EH (cell line): ENCODE data around the gene MRGPRD.

Experiments used
- DNase-seq: peaks from one replicate; pipeline ENCODE4 v3.0.0-alpha.2; 2015; ENCODE audit warnings: low read depth

MRGPRD gene

DNA sequence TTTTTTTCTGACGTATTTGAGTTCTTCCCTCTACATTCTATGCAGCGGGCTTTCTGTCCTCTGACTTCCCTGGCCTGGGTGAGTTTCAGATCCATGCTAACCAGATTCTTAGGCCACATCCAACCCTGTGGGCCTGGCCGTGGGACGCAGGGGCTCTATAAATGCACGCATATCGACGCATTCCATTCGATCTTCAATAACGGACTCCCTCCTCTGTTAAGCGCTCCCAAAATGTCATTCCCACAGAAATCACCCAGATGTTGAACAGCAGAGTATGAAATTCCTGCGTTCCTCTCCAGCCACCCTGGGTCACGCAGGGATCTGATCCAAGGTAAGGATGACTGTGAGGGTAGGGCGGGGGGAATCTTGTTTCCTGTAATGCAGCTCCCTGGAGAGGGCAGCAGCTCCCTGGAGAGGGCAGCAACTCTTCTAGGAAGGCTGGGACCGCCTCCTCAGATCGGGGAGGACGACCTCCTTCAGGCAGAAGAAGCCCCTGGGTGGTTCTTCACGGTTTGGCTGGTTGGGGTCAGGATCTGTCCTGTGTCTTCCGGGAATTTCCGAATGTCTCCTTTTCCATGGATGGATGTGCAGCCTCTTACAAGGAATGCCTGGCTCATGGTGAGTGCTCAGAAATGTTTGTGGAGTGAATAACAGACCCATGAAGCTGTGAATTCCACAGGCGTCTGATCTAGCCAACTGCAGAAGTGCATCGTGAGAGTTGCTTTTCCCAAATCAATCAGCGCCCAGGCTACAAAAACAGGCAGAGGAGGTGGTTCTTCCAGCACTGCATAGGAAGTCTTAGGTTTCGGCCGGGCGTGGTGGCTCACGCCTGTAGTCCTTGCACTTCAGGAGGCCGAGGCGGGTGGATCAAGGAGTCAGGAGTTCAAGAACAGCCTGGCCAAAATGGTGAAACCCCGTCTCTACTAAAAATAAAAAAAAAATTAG lies 12.2 kb downstream of the MRGPRD start:
- peak; percentile 34 for DNase-seq

DNA sequence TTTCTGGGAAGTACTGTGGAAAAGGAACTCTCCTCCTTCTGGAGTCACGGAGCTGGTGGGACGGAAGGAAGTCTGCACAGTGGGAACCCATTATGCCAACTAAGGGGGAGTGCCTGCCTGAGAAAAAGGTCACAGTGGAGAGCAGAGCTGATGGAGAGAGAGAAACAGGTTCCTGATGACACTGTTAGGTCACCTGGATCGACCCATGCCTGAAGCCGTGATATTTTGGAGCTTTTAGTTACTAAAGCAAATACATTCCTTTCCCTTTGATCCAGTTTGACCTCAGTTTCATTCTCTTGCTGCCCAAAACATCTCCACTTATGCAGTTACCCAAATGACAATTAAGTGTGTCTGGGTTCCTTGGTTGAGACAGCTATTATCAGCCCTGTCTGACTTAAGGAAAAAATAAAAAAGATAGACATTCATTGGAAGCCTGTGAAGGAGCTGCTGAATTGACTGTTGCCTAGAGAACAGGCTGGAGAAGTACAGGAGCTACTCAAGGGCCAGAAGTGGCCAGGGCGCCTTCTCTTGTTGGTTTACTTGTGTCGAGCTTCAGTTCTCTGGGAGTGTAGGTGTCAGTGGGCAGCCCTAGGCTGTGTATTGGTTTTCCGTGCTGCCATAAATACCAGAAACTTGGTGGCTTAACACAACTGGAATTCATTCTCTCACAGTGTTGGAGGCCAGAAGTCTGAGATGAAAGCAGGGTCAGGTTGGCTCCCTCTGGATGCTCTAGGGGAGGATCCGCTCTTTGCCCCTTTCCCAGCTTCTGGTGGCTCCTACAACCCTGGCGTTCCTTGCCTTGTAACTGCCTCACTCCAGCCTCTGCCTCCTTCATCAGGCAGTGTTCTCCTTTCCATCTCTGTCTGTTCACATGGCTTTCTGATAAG lies 13.6 kb downstream of the MRGPRD start:
- peak; percentile 14 for DNase-seq

DNA sequence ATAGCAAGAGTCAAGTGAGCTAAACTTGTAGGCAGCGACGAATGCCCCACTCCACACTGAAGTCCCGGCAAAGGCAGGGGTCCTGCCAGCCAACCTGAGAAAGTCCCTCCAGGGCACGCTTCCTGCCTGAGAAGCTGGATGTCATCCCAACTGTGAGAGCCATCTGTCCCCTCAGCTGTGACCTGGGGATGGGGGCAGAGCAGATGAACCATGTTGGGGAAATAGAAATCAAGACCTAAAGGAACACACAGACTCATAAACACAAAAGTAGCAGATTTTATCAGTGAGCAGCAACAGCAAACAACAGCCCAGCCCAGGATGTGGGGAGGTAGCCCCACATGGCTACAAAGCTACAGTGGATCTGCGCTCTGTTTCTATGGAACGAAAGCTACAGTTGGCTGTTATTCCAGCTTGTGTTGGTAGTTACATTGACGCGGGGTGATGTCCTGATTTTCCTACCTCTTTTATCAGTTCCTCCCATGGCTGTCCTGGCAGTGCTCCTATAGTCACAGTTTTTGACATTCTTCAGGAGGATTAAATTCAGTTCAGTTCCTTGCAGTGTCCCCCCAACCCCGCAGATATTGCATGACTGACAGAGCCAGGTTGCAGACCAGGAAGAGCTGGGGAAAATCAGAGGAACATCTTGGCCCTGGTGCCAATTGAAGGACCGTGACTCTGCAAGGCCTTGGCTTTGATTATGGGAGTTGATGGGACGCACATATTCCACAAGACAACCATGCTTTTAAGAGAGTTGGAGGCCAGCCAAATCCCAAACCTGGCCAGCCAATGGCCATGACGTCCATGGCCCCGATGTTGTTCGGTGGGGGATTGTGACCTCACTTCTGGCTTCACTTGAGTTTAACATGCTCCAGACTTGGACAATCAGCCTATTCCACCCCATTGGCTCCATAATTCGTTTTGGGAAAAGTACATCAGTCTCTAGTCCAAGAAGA lies 14.6 kb downstream of the MRGPRD start:
- DNase-seq: no peak

DNA sequence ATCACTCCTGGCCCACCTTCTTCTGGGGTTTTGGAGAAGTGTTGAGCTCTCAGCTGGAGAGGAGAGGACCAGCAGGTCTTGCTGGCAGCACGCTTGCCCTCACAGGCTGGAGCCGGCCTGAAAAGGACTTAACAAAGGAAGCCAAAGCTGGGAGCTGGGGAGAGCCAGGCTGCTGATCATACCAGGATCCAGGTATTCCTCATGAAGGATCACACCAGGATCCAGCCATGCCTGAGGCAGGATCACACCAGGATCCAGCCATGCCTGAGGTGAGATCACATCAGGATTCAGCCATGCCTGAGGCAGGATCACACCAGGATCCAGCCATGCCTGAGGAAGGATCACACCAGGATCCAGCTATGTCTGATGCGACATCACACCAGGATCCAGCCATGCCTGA lies 17.0 kb downstream of the MRGPRD start:
- no peak for DNase-seq

DNA sequence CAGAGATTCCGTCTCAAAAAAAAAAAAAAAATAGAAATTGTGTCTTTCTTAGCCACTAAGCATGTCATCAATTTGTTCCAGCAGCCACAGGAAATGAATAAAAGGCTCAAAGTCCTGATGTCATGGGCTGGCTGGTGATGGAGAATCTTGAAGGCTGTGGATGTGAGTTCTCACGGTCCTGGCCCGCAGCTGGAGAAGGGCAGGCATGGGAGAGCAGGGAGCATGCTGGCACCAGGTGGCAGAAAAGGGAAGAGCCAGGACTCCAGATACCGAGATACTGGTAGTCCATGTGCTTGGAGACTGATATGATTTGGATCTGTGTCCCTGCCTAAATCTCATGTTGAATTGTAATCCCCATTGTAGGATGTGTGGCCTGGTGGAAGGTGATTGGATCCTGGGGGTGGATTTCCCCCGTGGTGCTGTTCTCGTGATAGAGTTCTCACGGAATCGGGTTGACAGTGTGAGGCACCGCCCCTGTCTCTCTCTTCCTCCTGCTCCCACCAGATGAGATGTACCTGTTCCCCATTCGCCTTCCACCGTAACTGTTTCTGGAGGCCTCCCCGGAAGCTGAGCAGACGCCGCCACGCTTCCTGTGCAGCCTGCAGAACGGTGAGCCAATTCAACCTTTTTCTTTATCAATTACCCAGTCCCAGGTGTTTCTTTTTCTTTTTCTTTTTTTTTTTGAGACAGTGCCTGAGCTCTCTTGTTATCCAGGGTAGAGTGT lies 18.1 kb downstream of the MRGPRD start:
- peak; percentile 34 for DNase-seq

DNA sequence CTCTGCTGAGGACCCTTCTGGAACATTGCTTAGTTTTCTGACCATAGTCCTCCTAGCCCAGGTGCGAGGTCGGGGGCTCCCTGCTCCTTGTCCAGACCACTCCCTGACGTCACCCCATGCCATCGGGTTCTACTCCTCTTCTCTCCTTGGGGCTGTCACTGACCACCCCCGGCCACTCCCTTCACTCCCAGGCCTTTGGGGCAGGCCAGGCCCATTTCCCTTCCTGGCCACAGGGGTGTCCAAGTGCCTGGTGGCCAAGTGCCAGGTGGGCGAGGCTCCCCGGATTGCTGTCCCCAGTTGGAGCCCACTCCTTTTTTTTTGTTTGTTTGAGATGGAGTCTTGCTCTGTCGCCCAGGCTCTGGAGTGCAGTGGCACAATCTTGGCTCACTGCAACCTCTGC lies 19.5 kb downstream of the MRGPRD start:
- DNase-seq: no peak

DNA sequence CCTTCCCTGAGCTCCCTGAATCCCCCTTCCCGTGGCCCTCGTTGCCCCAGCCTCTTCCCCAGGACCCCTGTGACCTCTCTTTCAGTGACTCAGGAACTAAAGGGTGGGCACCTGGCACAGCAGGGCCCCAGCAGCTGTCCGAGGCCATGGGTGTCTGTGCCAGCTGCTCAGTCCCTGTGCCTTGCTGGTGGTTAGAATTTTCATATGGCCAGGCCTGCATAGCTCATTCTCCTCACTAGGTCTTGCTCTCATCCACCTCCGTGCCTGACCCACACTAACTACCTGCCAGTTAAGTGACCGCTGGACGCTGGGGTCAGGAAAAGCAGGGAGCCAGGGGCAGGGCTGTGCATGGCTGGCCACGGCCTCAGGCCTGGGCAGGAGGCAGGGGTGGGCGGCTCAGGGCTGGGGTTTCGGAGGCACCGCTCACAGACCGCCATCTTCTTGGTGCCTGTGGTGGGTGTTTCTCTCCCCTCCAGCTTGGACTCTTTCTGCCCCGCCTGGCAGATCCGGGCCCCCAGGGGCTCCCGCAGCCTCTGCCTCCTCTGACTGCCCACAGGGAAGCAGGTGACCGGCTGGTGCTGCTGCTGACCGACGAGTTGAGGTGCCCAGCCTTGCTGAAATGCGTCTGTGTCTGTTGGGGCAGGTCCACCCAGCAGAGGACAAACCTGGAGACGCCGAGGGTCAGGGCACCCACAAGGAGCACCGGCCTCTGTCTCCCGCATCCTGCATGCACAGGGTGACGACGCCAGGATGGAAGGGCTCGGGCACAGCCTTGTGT lies 20.3 kb downstream of the MRGPRD start:
- no peak for DNase-seq

DNA sequence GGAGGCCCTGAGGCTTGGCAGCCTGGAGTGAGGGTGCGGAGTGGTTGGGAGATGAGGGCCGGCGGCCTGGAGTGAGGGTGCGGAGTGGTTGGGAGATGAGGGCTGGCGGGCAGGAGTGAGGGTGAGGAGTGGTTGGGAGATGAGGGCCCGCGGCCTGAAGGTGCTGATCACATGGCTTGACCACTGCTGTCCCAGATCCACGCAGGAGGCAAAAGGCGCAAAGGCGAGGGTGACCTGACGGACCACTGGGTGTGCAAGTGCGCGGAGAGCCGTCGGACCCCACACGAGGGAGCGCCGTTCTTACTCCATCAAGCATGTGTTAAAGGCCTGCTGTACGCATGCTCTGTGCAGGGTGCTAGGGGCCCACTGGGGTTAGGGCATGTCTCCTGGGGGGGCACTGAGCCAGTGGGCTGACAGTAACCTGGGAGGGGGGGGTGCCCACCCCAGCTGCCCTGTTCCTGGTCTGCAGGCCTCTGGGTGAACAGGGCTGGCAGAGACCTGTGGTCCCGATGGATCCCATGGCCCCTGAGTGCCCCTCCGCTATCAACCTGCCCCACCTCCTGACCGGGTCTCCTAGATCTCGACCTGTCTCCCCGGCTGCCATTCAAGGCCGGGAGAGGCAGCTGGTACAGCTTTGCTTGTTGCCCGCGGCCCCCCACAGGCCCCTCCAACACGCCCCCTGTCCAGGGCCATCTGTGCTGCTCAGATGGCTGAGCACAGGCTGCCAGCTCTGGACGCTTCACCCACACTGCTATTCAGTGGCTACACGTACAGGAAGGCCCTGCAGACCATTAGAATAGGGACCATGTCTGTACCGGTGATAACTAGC lies 21.1 kb downstream of the MRGPRD start:
- DNase-seq: no peak

DNA sequence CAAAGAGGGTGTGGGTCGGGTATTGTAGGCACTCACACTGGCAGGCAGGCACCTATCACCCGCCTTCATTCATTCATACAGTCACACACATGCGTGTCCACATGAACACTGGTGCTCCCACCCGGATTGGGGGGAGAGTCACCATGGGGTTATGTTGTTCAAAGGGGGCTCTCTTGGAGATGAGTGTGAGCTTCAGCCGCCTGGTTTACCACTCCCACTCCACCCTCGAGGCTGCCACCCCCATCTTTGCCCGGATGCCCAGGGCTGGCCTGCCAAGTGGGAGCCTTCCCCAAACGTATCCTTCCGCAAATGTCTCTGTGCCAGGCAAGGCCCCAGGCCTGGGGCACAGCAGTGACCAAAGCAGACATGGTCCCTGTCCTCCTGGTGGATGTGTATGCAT lies 22.6 kb downstream of the MRGPRD start:
- no peak for DNase-seq

DNA sequence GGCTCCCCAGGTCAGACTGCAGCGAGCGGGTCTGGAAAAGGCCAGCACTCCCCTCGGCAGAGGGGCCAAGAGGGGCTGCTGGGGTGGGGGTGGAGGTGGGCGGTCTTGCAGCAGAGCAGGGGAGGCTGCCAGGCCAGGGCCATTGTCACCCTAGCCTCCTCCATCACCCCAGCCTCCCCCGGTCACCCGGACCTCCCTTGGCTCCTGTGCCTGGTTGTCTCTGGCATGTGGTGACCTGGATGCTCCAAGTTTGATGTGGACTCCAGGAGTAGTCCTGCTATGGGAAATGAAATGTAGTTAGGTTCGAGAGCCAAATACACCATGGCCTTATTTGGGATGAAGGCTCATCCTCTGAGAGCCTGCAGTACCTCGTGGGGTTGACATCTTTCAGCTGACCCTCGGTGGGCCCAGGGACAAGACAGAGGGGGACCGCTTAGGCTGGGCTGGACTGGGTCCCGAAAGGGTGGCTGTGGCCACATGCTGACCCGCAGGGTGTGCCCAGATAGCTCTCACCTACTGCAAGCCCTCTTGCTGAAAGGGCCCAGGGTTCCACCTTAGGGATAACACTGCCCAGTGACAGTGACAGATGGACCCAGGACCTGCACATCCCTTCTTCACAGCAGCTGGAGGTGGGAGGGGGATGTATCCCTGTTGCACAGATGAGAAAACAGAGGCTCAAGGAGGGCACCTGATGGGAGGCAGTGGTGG lies 24.1 kb downstream of the MRGPRD start:
- no peak for DNase-seq

DNA sequence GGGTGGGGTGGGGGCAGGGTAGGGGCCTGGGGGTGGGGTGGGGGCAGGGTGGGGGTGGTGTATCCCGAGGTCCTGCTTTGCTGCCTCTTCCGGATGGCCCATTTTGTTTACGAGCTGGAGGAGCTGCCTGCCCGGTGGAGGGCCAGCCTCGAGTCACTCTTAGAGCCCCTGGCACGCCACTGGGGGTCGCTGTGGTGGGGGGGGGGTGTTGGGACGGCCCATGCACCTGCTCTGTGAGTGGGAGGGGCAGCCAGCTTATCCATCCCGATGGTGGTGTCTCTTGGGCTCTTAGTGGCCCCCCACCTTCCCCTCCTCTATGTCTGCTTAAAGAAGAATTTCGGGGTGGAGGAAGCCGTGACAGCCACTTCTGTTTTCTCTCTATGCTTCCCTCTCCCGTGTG lies 24.6 kb downstream of the MRGPRD start:
- no peak for DNase-seq

DNA sequence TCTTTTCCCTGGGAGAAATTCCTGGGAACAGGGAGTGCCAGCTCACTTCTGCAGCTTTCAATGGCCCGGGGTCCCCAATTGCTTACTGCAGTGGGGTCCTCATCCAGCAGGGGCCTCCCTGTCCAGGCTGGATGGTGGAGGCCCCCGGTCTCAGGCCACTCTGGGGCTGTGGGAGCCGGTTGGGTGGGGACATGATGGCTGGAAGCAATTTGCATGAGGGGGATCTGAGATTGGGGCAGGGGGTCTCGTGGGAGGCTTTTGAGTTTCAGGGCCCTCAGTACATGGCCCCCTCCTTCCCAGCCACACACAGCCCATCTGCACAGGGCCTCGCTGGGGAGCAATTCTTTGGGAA lies 25.2 kb downstream of the MRGPRD start:
- no peak for DNase-seq

DNA sequence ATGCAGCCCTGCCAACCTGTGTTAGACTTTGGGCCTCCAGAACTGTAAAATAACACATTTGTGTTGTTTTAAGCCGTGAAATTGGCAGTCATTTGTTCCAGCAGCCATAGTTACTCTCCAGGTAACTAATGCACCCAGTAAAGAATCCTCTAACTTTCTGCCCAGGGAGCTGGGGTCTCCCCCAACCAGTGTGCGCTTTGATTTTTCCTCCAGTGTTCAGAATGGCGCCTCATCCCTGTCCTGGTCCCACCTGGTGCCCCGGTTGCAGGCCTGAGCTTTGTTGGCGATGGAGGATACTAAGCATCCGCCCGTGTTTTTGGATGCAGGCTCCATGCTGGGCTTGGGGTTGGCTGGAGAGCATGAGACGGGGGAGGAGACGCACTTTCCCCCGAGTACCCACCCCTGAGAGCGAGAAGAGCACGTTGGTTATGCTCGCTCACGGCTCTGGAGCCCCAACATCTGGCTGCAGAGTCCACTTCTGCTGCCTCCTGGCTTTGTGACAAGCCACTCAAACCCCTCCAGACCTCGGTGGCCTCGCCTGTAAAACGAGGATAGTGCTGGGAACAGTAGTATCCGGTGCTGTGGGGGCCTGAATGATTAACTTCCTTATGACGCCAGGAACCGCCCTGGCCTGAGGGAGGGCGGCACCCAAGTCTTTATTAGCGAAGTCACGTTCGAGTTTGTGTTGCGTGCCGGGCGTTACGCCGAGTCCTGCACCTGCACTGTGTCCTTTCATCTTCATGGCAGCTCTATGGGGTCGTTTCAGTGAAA lies 25.8 kb downstream of the MRGPRD start:
- DNase-seq: peak; percentile 73

DNA sequence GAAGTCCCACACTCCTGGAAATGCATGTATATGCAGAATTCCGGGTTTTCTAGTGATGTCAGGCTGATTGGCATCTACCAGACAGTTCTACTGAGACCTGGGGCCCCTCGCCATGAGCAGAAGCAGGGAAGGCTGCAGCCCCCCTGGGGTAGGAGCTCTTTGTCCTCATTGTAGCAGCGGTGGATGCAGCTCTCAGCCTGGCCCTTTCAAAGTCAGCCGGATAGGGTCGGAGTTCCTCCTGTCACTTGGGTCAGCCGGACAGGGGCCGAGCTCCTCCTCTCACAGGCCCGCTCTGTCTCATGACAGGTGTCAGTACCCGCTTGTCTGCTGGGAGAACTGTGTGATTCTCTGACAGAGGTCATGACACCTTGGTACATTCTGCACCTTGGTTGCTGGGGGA lies 30.0 kb downstream of the MRGPRD start:
- DNase-seq: no peak

DNA sequence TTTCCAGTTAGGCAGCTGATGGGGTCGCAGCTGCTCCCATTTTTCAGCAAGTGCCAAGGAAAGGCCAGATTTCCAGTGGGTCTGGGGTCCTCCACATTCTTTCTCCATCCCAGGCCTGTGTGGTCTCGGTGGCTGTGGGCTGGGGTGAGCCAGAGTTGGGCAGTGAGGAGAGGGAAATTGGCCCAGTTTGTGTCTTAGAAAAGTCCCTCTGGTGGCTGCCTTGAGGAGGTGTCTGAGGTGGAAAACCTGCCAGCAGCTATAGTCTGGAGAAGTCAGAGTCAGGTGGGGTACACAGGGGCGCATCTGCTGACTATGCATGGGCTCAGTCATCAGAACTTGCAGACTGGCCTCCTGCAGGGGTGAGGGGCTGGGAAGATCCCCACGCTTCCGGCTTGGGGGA lies 30.5 kb downstream of the MRGPRD start:
- DNase-seq: peak; percentile 28

DNA sequence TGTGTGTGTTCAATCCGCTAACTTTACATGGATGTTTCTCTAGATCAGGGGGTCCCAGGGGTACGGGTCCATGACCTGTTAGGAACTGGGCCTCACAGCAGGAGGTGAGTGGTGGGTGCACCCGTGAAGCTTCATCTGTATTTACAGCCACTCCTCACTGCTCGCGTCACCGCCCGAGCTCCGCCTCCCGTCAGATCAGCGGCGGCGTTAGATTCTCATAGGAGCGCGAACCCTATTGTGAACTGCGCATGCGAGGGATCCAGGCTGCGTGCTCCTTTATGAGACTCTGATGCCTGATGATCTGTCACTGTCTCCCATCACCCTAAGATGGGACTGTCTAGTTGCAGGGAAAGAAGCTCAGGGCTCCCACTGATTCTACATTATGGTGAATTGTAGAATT lies 31.9 kb downstream of the MRGPRD start:
- DNase-seq: no peak

DNA sequence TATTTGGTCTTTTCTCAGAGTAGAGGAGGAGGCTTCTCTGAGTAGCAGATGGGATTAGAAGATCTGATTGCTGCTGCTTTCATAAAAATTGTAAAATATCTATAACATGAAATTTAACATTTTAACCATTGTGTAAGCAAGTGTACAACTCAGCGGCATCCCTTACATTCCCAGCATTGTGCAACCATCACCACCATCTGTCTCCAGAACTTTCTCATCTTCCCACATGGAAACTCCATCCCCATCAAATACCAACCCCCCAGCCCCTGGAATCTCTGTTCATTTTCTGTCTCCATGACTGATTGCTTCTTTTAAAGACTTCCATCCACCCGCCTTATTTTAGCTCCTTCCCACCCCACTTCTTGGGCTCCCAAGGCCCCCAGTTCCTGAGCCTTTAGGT lies 32.3 kb downstream of the MRGPRD start:
- peak; percentile 55 for DNase-seq

DNA sequence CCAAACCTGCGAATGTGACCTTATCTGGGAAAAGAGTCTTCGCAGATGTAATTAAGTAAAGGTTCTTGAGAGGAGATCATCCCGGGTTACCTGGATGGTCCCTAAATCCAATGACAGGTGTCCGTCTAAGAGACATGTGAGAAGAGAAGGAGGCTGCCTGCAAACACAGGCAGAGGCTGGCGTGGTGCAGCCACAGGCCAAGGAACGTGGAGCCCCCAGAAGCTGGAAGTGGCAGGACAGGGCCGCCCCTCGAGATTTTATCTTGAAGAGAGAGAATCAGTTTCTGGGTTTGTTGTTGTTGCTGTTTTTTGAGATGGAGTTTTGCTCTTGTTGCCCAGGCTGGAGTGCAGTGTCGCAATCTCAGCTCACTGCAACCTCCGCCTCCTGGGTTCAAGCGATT lies 33.6 kb downstream of the MRGPRD start:
- no peak for DNase-seq
